GM21737 (cell line): Measurements from ENCODE around the gene NBPF1.
"Not testable (repeated sequence)": the region's sequence is repeated elsewhere in the genome, so short reads cannot be mapped to it uniquely, and the experiment has no call there.

Experiments used
- ATAC-seq: cut with Tn5 transposase; IDR thresholded peaks from one replicate; pipeline ENCODE4 v1.9.1; 2021; ENCODE audit warnings: mild to moderate bottlenecking, moderate library complexity; ENCODE audit not compliant: unreplicated experiment

The NBPF1 gene

GRCh38 chr1:16613185-16614147 is at the start of gene NBPF1:
Gene NBPF1 (minus strand): TSS chr1:16613564.
- ATAC-seq = peak; percentile 93

- ATAC-seq = not testable (repeated sequence)
Measured at GRCh38 chr1:16658234-16658633, 44.9 kb upstream of the NBPF1 start.

- ATAC-seq = not testable (repeated sequence)
Measured at GRCh38 chr1:16656981-16657683, 43.8 kb upstream of the NBPF1 start.

DNA sequence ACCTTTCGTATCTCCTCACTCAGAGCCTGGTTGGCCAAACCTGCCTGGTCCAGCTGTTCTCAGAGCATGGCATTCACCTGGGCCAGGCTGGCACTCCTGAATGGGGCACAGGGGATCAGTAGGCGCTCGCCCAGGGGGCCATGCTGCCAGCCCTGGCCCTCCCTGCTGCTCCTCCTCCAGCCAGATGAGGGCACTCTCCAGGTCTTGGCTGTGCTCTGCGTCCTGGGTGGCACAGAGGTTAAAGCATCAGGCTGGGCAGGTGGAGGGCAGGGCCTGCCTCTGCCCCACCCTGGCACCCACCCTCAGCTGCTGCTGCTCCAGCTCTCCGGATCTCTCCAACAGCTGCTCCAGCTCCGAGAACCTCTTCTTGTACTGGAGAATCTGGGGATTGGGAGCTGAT is 43.2 kb upstream of the NBPF1 start:
- ATAC-seq = not testable (repeated sequence)

GRCh38 chr1:16651560-16651959 is 38.2 kb upstream of the NBPF1 start:
- ATAC-seq = not testable (repeated sequence)

DNA sequence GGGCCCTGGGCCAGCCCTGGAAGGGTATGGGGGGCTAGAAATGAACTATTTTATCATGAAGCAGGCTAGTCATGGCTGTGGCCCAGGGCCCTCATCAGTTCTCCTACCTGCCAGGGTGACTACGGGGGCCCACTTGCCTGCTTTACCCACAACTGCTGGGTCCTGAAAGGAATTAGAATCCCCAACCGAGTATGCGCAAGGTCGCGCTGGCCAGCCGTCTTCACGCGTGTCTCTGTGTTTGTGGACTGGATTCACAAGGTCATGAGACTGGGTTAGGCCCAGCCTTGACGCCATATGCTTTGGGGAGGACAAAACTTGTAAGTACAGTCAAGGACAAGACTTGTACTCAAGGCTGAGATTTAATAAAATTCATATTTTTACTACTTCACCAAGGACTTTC is 36.6 kb upstream of the NBPF1 start:
- ATAC-seq = not testable (repeated sequence)

GRCh38 chr1:16649390-16649789 is 36.0 kb upstream of the NBPF1 start:
- not testable (repeated sequence) for ATAC-seq

DNA sequence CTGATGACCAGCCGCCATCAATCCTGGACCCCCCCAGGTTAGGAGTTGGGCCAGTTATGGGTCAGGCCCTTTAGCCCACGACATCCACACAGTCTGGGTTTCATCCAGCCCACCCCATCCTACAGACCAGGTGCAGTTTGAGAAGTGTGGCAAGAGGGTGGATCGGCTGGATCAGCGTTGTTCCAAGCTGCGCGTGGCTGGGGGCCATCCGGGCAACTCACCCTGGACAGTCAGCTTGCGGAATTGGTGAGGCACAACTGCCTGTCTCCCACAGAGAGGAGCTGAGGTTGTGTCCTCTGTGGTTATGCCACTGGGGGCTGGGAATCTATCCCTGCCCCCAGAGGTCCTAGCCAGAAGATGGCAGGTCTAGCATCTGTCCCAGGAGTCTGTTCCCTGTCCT is 35.4 kb upstream of the NBPF1 start:
- ATAC-seq = not testable (repeated sequence)

DNA sequence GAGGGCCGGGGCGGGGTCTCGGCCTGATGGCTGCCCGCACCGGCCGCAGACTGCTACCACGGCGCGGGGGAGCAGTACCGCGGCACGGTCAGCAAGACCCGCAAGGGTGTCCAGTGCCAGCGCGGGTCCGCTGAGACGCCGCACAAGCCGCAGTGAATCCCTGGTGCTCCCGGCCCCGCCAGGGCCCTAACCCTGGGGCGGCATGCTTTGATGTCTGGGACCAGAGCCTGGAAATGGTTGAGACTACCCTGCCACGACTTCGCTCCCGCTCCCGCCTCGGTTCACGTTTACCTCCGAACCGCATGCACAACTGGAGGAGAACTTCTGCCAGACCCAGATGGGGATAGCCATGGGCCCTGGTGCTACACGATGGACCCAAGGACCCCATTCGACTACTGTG is 34.9 kb upstream of the NBPF1 start:
- not testable (repeated sequence) for ATAC-seq

DNA sequence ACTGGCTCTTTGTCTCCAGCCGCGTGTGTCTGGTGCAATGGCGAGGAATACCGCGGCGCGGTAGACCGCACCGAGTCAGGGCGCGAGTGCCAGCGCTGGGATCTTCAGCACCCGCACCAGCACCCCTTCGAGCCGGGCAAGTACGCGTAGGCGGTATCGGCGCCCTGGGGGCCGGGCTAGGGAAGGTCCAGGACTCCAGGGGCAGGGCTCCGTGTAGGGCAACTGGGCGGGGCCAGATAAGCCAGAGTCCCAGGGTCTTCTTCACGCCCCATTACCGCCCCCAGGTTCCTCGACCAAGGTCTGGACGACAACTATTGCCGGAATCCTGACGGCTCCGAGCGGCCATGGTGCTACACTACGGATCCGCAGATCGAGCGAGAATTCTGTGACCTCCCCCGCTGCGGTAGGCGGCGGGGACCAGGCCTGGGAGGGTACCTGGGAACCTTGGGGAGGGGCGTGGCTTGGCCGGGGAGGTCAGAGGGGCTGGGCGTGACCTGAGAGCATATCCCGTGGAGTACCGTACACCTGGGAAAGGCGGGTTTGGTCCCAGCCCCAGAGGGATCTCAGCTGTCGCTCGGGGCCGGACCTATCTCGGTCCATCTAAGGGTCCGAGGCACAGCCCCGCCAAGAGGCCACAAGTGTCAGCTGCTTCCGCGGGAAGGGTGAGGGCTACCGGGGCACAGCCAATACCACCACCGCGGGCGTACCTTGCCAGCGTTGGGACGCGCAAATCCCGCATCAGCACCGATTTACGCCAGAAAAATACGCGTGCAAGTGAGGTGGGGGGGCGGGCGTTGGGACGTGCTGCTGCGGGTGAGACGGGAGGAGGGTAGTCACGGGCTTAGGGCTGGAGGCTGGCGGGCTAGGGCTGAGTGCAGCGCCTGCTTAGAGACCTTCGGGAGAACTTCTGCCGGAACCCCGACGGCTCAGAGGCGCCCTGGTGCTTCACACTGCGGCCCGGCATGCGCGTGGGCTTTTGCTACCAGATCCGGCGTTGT is 34.1 kb upstream of the NBPF1 start:
- not testable (repeated sequence) for ATAC-seq

DNA sequence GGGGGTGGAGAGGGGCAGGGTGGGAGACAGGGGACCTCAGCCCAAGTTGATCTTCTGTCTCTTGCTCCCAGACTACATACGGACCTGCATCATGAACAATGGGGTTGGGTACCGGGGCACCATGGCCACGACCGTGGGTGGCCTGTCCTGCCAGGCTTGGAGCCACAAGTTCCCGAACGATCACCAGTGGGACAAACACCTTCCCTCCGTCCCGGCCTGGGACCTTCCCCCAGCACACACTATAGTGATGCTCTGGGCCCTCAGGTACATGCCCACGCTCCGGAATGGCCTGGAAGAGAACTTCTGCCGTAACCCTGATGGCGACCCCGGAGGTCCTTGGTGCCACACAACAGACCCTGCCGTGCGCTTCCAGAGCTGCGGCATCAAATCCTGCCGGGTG is 33.4 kb upstream of the NBPF1 start:
- not testable (repeated sequence) for ATAC-seq

DNA sequence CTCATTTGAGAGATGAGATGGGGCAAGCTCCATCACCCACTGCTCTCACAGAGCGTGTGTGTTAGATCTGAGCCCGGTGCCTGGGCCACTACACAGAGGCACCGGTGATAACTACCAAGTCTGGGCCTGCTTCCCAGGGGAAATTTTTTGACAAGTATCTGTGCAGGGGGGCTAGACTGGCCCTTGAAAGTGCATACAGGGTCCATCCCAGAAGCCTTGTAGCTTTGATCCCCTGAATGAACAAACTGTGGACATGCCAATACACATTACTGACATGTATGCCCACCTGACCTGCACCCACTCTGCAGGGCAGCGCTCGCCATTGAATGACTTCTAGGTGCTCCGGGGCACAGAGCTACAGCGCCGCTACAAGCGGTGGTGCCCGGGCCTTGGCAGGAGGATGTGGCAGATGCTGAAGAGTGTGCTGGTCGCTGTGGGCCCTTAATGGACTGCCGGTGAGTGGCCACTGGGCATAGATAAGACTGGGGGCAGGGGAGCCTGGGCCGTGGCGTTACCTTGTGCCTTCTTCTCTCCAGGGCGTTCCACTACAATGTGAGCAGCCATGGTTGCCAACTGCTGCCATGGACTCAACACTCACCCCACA is 32.8 kb upstream of the NBPF1 start:
- ATAC-seq = not testable (repeated sequence)

DNA sequence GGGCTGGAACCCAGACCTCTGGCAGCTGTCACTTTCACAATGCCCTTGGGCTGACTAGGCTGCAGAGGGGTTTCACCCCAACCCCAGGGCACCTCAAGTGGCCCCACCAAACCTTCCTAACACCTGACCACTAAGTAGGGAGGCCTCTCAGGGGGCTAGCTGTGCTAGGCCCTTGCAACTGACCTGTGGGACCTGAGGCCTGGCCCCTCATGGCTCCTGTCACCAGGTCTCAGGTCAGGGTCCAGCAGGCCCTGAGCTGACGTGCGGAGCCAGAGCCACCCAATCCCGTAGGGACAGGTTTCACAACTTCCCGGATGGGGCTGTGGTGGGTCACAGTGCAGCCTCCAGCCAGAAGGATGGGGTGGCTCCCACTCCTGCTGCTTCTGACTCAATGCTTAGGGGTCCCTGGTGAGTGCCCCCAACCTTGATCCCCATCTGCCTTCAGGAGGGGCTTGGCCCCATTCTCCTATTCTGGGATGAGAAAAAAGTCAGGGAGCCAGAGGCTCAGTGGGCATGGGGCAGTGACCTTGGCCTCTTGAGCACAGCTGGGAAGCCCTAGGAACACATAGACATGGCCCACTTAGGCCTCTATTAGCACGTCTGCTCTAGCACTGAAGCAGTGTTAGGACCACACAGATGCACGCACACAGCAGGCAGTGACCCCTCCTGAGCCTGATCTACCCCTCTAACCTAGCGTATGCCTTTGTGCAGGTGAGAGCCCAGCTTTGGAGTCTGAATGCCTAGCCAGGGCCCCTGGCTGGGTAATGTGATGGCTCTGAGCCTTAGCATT is 32.1 kb upstream of the NBPF1 start:
- ATAC-seq = not testable (repeated sequence)

GRCh38 chr1:16644482-16645270 is 31.3 kb upstream of the NBPF1 start:
- ATAC-seq = peak; percentile 73

GRCh38 chr1:16644193-16644481 is 30.8 kb upstream of the NBPF1 start:
- no peak for ATAC-seq

DNA sequence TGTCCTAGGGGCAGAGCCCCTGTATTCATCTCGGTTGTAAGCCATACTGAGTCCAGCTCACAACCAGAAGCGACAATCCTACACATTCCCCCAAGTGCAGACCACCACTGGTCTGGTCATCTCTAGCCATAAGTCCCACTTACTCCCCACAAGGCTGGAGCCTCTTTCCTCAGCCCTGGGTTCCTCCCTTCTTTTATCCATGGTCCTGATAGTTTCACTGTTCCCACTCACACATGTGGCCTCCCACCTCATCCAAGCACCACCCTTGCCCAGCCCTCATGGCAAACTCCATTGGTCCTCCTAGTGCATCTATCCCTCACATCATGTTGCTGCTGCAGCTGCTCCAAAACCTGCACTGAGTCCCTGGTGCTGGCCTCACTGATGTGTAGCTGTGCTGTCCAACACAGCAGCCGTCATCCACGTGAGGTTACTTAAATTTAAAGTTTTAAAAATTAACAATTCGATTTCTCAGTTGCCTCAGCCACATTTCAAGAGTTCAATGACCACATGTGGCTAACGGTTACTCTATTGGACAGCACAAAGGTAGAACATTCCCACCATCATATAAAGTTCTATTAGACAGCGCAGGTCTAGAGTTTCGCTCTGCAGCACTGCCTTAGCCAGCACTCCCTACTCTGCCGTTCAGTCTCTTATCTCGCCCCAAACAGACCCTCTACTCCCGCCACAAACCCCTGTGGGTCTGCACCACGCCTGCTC is 30.3 kb upstream of the NBPF1 start:
- not testable (repeated sequence) for ATAC-seq

DNA sequence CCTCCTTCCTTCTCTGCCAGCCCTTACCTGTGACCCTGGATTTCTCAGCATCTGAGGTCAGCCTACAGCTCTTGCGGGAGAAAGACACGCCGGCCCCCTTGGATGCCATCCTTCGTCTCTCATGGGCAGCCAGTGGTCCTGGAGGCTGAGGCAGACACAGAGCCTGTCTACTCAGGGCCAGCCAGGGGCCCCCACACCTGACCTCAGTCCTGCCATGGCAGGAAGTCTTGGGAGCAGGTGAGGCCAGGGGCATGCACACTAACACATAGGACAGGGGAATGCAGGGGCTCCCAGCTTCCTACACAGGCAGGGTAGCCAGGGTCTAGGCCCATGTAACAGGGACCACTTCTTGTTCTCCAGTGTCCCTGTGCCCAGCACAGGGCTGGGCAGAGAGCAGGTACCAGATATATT is 29.6 kb upstream of the NBPF1 start:
- not testable (repeated sequence) for ATAC-seq
